Astrocyte of the cerebellum (primary cell): Measurements from ENCODE around the gene BRD9.

ENCODE experiments used
- DNase-seq: peaks from one replicate; pipeline ENCODE4 v3.0.0-alpha.2; 2011; ENCODE audit warnings: low read depth
- H3K4me3 ChIP-seq: 2 replicates; pipeline ENCODE4 v1.5.1; 2011; ENCODE audit warnings: mild to moderate bottlenecking, low read depth, low read length, moderate library complexity
- in situ Hi-C: cut with HindIII; loops from 2 replicates; pipeline ENCODE4 v1.10.0; 2017; ENCODE audit warnings: low sequenced_read_pairs
- TF ChIP-seq, protein P1 (sequence below): IDR thresholded peaks from 2 replicates; pipeline ENCODE4 v1.5.1; 2012; ENCODE audit warnings: low read length, low read depth, moderate library complexity, mild to moderate bottlenecking; ENCODE audit errors: missing control alignments

BRD9 gene

DNA sequence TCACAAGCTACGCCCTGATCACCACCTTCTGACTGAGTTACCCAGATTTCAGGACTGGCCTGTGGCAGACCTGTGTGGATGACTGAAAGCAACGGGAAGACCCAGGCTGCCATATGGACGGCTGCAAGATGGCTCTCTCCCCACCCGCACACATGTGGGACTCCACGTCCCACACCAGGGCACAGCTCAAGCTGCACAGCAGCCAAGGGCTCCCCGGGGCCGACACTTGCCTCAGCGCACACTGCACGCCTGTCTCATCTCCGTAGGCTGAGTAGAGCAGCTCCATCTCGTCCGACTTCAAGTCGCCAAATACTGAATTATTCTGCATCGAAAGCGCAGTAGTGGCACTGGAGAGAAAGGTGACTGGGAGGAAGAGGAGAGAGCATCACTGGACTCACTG, 14.5 kb downstream of the BRD9 start:
- H3K4me3 ChIP-seq: no peak overlapping the region
- DNase-seq: no peak
- in situ Hi-C loops: no loop called here
- TF ChIP-seq, protein P1, sequence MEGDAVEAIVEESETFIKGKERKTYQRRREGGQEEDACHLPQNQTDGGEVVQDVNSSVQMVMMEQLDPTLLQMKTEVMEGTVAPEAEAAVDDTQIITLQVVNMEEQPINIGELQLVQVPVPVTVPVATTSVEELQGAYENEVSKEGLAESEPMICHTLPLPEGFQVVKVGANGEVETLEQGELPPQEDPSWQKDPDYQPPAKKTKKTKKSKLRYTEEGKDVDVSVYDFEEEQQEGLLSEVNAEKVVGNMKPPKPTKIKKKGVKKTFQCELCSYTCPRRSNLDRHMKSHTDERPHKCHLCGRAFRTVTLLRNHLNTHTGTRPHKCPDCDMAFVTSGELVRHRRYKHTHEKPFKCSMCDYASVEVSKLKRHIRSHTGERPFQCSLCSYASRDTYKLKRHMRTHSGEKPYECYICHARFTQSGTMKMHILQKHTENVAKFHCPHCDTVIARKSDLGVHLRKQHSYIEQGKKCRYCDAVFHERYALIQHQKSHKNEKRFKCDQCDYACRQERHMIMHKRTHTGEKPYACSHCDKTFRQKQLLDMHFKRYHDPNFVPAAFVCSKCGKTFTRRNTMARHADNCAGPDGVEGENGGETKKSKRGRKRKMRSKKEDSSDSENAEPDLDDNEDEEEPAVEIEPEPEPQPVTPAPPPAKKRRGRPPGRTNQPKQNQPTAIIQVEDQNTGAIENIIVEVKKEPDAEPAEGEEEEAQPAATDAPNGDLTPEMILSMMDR: no peak

DNA sequence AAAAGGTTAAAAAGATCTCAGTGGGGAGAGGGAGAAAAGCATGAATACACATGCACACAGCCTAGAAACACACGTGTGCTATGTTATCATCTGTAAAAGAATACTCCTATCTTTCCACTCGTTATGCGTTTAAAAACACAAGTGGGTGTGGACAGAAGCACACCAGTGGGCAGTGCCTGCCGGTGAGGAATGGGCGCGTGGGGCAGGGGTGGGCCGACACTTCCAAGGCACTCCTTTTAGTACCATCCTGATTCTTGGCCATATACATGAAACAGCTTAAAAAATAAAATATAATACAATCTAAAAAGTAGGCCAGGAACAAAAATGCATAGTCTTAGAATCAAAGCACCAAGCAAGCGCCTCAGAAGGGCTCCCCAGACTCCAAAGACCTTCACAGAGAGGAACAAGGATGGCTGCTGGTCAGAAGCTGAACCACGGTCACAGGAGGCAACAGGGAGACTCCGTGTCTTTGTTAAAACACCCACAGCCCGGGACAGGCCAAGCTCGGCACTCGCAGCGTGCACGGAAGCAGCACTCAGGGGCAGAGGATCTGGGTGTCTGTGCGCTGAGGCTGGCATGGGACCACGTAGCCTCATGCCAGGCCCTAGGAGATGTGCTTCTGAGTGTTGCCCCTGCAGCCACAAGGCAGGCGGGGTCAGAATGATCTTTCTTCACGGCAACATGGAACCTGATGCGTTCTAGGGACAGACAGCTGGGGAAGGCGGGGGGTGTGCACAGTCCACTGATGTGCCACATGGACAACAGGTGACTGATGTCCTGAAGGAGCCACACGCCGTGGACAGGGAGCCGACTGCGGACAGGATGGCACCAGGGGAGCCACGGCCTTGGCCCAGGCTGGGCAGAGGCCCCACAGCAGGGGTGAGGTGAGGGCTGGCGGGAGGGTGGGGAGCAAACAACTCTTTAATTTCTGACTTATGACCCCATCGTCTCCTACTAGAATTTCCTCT, 15.9 kb downstream of the BRD9 start:
- no peak overlapping the region for H3K4me3 ChIP-seq
- no peak for DNase-seq
- TF ChIP-seq, protein P1: no peak
- in situ Hi-C loops: no loop called here

DNA sequence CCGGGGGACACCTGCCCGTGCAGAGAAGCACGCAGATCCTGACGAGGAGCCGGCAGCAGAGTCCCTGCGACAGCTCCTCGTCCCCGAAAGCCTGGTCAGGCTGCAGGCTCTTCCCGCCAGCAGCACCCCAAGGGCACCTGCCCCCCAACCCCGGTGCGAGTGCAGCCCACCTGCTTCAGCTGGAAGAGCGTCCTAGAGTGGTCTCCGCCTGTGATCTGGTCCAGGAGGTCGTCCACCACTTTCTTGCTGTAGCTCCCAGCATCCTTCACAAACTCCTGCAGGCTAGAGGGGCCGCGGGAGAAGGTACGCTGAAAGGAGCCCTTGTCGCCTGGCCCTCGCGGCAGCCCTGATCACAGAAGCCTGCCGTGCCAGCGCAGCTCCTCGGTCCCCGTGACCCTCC, 16.7 kb downstream of the BRD9 start:
- TF ChIP-seq, protein P1: no peak
- no peak overlapping the region for H3K4me3 ChIP-seq
- no peak for DNase-seq
- in situ Hi-C loops: no loop called here

DNA sequence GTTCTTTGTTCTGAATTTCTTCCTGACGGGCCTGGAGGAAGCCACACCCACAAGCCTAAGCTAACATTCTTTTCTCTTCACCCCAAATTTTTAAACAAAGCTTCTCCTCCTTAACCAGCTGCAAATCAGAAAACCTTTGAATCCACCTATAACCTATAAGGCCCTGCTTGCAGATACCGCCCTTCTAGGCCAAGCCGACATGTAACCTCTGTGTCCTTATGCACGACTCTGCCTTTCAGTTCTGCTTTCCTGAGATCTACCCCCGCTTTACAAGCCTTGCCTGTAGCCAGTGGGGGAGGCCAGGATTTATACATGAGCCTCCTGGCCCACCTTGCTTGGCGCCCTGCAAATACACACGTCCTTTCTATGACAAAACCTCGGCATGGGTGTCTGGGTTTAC, 19.3 kb downstream of the BRD9 start:
- DNase-seq: no peak
- H3K4me3 ChIP-seq: no peak overlapping the region
- in situ Hi-C loops: no loop called here
- TF ChIP-seq, protein P1: no peak

DNA sequence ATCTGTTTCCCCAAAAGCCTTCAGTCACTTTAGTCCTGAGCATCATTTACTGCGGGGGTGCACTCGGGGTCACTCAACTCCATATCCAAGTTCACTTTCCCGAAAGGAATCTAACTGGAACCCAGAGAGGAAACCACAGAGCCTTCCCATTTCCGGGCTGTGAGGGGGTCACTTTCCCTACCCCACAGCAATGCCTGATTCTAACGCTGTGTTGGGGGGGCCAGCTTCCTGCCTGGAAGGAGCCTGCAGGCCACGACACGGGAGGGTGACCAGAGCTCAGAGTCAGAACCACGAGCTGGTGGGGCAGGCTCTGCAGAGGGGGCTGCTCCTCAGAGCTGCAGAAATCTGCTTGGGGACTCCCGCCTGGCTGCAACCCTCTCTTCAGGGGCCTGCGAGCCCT, 20.3 kb downstream of the BRD9 start:
- TF ChIP-seq, protein P1: no peak
- H3K4me3 ChIP-seq: no peak overlapping the region
- no peak for DNase-seq
- in situ Hi-C loops: no loop called here

DNA sequence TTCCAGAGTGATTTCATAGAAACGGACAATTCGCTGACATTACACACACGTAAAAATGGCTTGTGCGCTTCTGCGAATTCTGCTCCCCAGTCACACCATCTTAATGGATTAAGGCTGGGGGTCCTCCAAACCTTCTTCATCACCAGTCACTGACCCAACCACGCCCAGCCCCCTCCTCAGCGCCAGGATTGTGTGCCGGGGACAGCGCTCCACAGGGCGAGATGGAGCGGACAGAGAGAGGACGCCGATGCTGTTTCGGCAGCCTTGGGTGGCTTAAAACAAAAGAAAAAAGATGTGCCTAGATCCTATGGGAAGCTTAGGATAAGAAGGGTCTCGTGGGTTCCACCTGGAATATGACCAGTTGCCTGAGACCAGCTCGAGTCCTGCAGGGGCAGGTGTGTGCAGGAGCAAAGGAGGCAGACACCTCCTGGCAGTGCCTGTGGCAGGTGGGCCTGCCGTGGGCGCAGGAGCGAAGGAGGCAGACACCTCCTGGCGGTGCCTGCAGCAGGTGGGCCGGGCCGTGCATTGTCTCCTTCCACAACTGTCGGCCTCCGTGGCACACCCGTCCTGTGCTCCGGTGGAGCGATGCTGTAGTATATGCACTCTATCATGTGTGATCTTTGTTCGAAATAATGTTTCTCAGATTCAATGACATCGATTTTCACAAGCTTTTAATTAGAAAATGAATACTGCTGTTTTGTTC, 20.9 kb downstream of the BRD9 start:
- in situ Hi-C loops: no loop called here
- DNase-seq: no peak
- TF ChIP-seq, protein P1: no peak
- no peak overlapping the region for H3K4me3 ChIP-seq
